GM18873 (cell line): ENCODE measurements around the gene S100G.

Experiments
- ATAC-seq: cut with Tn5 transposase; IDR thresholded peaks from one replicate; pipeline ENCODE4 v1.9.1; 2021; ENCODE audit warnings: mild to moderate bottlenecking, moderate library complexity, moderate number of reproducible peaks; ENCODE audit not compliant: unreplicated experiment, low FRiP score

Gene S100G

GRCh38 chrX:16646366-16647138 is 3.4 kb upstream of the S100G start:
- ATAC-seq = no peak

- no peak for ATAC-seq
These were observed 1.6 kb downstream of the S100G start for GRCh38 chrX:16651391-16652024.

- ATAC-seq = no peak
These were observed 3.5 kb downstream of the S100G start for GRCh38 chrX:16653424-16653823.

GRCh38 chrX:16654093-16654492 is 4.1 kb downstream of the S100G start:
- ATAC-seq = no peak

GRCh38 chrX:16658284-16658683 is 8.3 kb downstream of the S100G start:
- ATAC-seq = no peak

GRCh38 chrX:16659321-16659720 is 9.4 kb downstream of the S100G start:
- no peak for ATAC-seq

- no peak for ATAC-seq
These were observed 11.5 kb downstream of the S100G start for GRCh38 chrX:16661495-16661894.

- ATAC-seq = no peak
These were observed 12.4 kb downstream of the S100G start for GRCh38 chrX:16662402-16662801.

GRCh38 chrX:16664074-16664473 is 14.1 kb downstream of the S100G start:
- no peak for ATAC-seq

GRCh38 chrX:16664626-16665025 is 14.7 kb downstream of the S100G start:
- ATAC-seq = no peak

- ATAC-seq = no peak
These were observed 15.1 kb downstream of the S100G start for GRCh38 chrX:16665089-16665488.

GRCh38 chrX:16666541-16666940 is 16.6 kb downstream of the S100G start:
- ATAC-seq = no peak

- ATAC-seq = no peak
These were observed 21.0 kb downstream of the S100G start for GRCh38 chrX:16671005-16671404.

- ATAC-seq = no peak
These were observed 28.7 kb downstream of the S100G start for GRCh38 chrX:16678689-16679088.

GRCh38 chrX:16683007-16683664 is 33.2 kb downstream of the S100G start:
- no peak for ATAC-seq

- ATAC-seq = no peak
These were observed 37.6 kb downstream of the S100G start for GRCh38 chrX:16687514-16687913.

GRCh38 chrX:16695079-16695676 is 45.2 kb downstream of the S100G start:
- no peak for ATAC-seq

- no peak for ATAC-seq
These were observed 47.0 kb downstream of the S100G start for GRCh38 chrX:16696956-16697355.

GRCh38 chrX:16699389-16699788 is 49.4 kb downstream of the S100G start:
- ATAC-seq = no peak

- ATAC-seq = no peak
These were observed 50.8 kb downstream of the S100G start for GRCh38 chrX:16700734-16701133.
